Coronary artery (tissue), 2 donors: ENCODE results near the gene ZBTB7C.

Source experiments
- DNase-seq: peaks from one replicate; pipeline ENCODE4 v3.0.0-alpha.2; 2017; ENCODE audit warnings: low spot score
- H3K27ac ChIP-seq, 2 donors: fragments of 200-600 bp; sonication (generic); one replicate each; pipeline ENCODE4 v1.5.1; 2016 to 2019
- H3K4me3 ChIP-seq: fragments of 200-600 bp; sonication (generic); 2 replicates; pipeline ENCODE4 v1.5.1; 2016; ENCODE audit warnings: mild to moderate bottlenecking, moderate library complexity
- TF ChIP-seq, protein P1 (sequence below): fragments of 200-600 bp; sonication (generic); IDR thresholded peaks from one replicate; pipeline ENCODE4 v1.5.1; 2019; ENCODE audit warnings: antibody characterized with exemption

Gene ZBTB7C

DNA sequence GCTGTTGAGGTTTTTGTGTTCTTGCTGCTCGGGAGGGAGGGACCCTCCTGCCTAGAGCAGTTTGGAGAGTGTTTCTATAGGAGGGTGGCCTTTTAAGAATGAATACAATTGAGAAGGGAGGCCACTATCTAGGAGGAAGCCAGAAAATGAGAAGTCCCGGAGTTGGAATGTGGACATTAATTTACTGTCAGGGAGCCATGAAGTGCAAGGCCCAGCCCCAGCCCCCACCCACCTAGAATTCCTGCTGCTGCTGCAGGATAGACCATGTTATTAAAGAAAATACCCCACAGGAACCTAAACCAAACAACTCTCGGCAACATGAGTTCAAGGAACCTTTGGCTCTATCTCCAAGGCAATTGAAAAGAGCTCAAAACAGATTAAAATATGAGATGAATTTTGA lies 46.0 kb downstream of the ZBTB7C start:
- DNase-seq = peak; percentile 7
- Histone ChIP-seq H3K4me3 (no peak overlapping the region), H3K27ac (no peak overlapping the region)
- TF ChIP-seq, protein P1, sequence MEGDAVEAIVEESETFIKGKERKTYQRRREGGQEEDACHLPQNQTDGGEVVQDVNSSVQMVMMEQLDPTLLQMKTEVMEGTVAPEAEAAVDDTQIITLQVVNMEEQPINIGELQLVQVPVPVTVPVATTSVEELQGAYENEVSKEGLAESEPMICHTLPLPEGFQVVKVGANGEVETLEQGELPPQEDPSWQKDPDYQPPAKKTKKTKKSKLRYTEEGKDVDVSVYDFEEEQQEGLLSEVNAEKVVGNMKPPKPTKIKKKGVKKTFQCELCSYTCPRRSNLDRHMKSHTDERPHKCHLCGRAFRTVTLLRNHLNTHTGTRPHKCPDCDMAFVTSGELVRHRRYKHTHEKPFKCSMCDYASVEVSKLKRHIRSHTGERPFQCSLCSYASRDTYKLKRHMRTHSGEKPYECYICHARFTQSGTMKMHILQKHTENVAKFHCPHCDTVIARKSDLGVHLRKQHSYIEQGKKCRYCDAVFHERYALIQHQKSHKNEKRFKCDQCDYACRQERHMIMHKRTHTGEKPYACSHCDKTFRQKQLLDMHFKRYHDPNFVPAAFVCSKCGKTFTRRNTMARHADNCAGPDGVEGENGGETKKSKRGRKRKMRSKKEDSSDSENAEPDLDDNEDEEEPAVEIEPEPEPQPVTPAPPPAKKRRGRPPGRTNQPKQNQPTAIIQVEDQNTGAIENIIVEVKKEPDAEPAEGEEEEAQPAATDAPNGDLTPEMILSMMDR = no peak

DNA sequence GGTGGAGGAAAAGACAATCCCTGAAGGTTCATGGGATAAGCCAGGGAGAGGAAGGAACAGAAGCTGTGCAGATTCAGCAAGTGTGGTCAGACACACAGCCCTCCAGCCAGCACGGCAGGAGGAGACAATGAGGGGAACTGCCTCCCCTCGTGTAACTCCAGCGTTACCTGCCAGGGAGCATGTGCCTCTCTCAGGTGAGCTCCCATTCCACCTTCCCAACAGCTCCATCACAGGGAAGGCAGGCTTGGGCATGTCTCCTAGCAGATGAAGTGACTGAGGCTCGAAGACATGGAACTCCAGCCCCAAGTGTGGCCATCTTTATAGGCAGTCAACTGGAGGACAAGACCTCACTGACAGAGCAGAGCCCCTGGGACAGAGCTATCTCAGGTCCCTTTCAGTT lies 47.4 kb downstream of the ZBTB7C start:
- peak; percentile 46 for DNase-seq
- Histone ChIP-seq H3K4me3 (no peak overlapping the region), H3K27ac (no peak overlapping the region)
- TF ChIP-seq, protein P1 = no peak

DNA sequence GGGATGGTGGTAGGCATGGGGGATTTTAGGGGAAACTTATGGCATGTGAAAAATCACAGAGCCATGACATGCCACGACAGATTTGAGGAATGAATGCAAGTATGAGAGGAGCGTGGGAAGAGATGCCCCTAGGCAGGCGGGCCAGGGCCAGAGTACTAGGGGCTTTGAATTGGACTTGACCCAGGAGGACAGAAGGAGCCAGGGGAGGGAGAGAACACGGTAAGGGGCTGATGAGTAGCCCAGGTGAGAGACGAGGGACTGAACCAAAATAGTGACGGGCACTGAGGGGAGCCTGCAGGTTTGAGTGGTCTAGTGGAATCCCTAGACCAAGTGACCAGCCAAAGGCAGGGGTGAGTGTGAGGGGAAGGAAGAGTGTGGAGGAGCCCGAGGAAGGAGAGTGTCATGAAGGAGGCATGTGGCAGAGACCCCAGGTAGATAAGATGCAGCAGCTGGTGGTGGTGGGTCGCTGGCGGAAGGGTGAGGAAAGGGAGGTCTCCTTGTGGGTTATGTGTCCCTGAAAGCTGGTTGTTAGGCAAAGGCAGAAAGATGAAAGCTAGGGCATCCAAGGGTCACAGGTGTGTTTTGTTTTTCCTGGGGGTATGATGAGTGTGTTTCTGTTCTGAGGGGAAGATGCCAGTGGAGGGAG lies 48.7 kb downstream of the ZBTB7C start:
- peak; percentile 46 for DNase-seq
- H3K4me3 ChIP-seq = no peak overlapping the region
- no peak overlapping the region for H3K27ac ChIP-seq
- TF ChIP-seq, protein P1 = no peak

DNA sequence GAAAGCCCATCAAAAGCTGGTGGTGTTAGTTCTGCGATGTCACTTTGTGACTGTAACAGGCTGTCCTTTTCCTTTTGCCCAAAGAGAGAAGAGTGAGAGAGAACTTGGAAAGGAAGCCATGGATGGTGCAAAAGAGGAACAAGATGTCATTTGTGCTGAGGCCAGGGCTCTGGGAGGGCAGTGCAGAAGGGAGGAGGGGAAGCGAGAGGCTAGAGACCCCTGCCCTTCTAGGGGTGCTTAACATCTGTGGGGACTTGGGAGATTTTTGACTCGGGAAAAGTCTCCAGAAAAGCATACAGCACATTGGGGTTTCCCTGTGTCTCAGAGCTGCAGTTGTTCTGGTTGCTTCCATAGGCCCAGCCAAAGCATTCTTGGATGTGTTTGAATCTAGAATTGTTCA lies 49.6 kb downstream of the ZBTB7C start:
- no peak overlapping the region for H3K27ac ChIP-seq
- peak; percentile 24 for DNase-seq
- TF ChIP-seq, protein P1 = no peak
- H3K4me3 ChIP-seq = no peak overlapping the region

DNA sequence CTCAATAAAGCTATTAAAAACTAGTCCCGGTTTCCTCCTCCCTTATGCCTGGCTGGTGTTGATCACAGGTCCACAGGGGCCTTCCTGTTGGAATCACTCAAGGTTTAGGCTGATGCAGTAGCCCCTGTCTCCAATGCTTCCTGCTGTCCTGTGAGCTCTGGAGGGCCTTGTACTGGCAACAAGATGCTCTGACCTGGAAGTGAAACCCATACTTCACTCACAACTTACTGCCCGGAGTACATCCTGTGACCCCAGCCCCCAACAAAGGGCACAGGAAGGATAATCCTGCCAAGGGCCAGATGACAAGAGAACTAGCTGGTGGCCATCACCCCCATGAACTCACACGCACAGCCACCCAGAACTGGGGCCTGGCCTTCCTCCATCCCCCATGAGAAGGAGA lies 50.3 kb downstream of the ZBTB7C start:
- no peak overlapping the region for H3K27ac ChIP-seq
- TF ChIP-seq, protein P1 = no peak
- H3K4me3 ChIP-seq = no peak overlapping the region
- peak; percentile 24 for DNase-seq

DNA sequence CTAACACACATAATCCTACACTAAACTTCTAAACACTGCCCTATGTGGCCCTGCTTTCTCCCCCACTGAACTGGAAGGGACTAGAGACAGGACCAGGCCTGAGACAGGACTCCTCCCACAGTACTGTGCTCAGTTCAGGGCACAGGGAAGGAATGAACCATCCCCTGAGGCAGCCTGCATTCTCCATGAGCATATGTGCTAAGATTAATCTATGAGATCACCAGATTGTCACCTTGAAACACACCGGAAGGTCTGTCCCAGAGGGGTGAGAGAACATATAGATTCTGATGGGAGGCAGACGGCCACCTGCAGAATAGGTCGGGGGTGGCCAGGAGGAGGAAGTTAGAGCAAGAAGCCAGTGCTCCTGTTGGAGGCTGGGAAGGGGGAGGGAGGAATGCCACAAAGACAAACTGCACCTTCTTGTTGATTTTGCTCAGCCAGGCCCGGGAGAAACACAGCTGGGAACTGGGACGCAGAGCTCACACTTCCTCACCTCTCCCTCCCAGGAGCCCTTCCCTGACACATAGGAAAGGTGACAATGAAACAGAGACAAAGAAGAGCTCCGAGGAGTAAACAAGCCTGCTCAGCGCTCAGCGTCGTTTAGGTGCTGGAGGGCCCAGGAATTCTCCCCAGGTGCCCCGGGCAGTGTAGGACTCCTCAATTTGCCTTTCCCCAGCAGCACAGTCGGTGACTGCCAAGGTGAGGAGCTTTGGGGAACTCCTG lies 52.1 kb downstream of the ZBTB7C start:
- peak; percentile 56 for DNase-seq
- TF ChIP-seq, protein P1 = no peak
- no peak overlapping the region for H3K27ac ChIP-seq

More for the DNA sequence above, 52.1 kb downstream of the ZBTB7C start:
- H3K4me3 ChIP-seq = no peak overlapping the region
